ENCODE measurements around the gene EPHB1.

The EPHB1 gene

DNA sequence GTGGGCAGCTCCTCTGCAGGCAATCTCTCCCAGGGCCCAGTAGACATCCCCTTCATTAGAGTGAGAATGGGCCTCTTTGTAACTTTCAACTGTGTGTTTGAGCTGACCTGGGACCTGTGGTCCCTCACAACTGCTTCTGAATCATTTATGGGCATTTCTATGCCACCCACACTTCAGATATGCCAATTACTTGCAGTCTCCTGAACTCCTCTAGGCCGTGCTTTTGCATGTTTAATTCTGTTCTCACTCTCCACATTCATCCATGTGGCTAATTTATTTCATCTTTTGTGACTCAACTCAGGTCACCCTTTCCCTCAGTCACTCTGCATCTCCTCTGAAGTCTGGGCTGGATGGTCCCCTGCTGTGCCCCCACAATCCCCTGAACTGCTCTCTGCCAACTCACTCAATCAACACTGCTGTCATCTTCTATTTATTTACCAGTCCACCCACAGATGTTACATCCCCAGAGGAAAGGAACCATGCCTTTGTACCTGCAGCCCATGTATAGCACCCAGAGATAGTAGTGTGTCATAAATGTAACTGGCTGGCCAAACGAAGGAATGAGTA lies 364.7 kb downstream of the EPHB1 start:
- Mint-ChIP-seq H3K27ac (no peak overlapping the region), H3K9me3 (peaks cover 6% of the 10 kb centered on the region), H3K36me3 (ENCODE audit: low read depth) (no peaks in the 10 kb centered on the region), H3K27me3 (peaks cover 5% of the 10 kb centered on the region), H3K4me1 (ENCODE audit: low read depth) (no peaks in the 10 kb centered on the region), H3K4me3 (no peak overlapping the region)

DNA sequence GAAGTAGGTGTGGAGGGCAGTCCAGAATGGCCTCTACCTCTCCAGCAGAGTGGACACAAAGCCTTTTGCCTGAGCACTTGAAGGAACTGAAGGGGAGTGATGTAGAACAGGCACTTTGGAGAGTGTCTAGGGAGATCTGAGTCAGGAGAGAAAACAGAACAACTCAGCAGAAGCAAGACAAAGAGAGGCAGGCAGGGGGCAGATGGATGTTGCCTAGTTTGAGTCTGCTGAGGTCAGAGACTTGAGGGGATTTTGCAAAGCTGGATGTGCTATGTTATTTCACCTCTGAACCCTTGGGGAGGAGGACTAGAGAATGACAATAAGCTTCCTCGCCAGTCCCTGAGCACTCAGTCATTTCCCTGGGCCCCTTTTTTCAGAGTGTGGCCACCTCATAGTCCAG lies 366.4 kb downstream of the EPHB1 start:
- Mint-ChIP-seq H3K4me1 (ENCODE audit: low read depth) (no peaks in the 10 kb centered on the region), H3K36me3 (ENCODE audit: low read depth) (no peaks in the 10 kb centered on the region), H3K27ac (no peak overlapping the region), H3K4me3 (no peak overlapping the region), H3K9me3 (no peaks in the 10 kb centered on the region), H3K27me3 (no peaks in the 10 kb centered on the region)

DNA sequence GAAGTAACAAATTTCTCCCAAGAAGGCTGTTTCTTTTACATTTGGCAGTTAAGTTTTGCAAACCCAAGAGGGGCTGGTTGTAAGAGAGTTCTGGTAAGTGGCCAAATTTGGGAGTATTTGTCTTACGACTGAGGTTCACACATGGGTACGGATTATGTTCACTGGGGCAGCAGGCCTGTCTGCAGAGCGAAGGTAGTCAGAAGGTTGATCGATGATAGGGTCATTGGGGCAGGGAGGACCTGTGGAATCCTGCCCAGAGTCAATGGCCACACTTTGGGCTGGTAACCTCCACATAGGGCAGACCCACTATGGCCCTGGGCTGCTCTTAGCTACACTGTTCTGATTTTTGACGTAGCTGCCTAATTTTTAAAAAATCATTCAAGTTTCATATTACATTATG lies 368.6 kb downstream of the EPHB1 start:
- H3K9me3 Mint-ChIP-seq = no peaks in the 10 kb centered on the region
- H3K36me3 Mint-ChIP-seq (ENCODE audit: low read depth) = no peaks in the 10 kb centered on the region
- H3K27ac Mint-ChIP-seq = no peak overlapping the region
- H3K4me1 Mint-ChIP-seq (ENCODE audit: low read depth) = no peaks in the 10 kb centered on the region
- H3K27me3 Mint-ChIP-seq = no peaks in the 10 kb centered on the region
- no peak overlapping the region for H3K4me3 Mint-ChIP-seq

DNA sequence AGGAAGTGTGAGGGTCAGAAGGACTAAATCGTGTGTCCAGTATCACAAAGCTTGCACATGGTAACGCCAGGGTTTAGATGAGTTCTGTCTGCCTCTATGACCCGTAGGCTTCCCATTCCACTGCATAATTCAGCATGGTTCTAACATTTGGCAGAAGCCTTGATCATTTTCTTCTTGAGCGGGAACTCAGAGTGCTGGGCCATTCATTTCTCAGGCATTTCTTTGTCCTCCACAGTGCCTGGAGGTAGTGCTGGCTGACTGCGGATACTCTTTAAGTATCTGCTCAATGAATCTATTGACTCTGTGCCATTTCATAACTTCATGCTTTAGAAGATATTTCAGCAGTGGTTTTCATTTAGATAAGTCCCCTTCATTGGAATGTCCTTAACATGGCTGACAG lies 370.2 kb downstream of the EPHB1 start:
- Mint-ChIP-seq H3K4me1 (ENCODE audit: low read depth) (no peaks in the 10 kb centered on the region), H3K27me3 (no peaks in the 10 kb centered on the region), H3K4me3 (no peak overlapping the region), H3K9me3 (no peaks in the 10 kb centered on the region), H3K36me3 (ENCODE audit: low read depth) (no peaks in the 10 kb centered on the region), H3K27ac (no peak overlapping the region)

DNA sequence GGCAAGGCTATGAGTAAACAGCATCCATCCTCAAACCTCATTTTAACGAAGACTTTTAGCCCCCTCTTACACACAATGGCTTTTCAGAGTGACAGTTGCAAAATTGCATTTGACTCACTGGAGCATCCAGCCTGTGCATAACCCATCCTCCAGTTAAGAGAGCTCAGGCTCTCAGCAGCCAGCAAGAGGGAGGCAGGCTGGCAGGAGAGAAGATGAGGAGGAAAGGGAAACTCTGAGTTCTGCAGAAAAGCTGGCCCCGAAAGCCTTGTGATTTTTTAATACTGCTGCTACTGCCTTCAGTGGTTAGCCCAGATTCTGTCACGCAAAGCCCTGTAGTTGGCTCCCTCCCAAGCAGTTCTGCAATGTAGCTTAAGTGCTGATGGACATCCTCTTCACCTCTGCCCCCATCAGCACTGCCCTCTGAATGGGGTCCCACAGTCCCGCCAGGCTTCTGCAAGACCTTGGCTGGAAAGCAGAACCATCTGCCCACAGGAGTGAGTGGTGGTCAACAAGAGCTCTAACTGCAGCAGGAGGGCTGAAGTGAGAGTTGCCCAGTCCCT lies 371.3 kb downstream of the EPHB1 start:
- H3K4me3 Mint-ChIP-seq = no peak overlapping the region
- no peak overlapping the region for H3K27ac Mint-ChIP-seq
- no peaks in the 10 kb centered on the region for H3K36me3 Mint-ChIP-seq (ENCODE audit: low read depth)
- no peaks in the 10 kb centered on the region for H3K27me3 Mint-ChIP-seq
- no peaks in the 10 kb centered on the region for H3K9me3 Mint-ChIP-seq
- H3K4me1 Mint-ChIP-seq (ENCODE audit: low read depth) = no peaks in the 10 kb centered on the region

DNA sequence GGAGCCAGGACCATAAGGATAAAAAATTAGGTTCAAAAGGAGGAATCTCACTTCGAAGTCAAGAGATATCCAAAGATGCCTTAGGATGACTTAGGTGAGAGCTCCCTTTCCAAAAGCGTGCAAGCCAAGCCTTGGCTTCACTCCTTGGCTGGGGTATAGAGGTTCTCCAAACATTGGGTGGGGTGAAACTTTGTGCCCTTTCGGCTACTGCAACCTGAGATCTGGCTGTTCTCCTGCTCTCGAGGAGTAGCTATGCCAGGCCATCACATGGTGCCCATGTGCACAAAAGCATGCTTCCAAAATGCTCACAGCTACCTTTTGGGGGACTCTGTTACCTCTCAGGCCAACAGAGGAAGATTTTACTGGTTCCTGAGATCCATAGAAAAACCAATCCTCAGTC lies 373.8 kb downstream of the EPHB1 start:
- Mint-ChIP-seq H3K27ac (no peak overlapping the region), H3K4me1 (ENCODE audit: low read depth) (no peaks in the 10 kb centered on the region), H3K9me3 (no peaks in the 10 kb centered on the region), H3K27me3 (no peaks in the 10 kb centered on the region), H3K36me3 (ENCODE audit: low read depth) (no peaks in the 10 kb centered on the region), H3K4me3 (no peak overlapping the region)

DNA sequence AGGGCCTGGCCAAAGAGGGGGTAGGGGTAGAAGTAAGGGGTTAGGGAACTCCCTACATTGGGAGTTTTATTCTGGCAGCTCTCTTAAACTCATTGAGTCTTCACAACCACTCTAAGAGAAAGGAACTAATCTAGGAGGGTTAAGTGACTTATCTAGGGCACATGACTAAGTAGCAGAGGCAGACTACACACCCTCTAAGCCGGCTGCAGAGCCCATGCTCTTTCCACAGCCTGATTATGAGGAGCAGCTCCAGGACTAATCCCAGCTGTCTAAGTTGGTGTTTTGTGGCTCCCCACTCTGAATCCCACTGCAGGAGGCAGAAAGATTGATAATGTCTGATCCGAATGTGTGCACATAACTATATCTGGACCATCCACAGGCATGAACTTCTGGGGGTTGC lies 374.6 kb downstream of the EPHB1 start:
- H3K27ac Mint-ChIP-seq = no peak overlapping the region
- H3K4me3 Mint-ChIP-seq = no peak overlapping the region

DNA sequence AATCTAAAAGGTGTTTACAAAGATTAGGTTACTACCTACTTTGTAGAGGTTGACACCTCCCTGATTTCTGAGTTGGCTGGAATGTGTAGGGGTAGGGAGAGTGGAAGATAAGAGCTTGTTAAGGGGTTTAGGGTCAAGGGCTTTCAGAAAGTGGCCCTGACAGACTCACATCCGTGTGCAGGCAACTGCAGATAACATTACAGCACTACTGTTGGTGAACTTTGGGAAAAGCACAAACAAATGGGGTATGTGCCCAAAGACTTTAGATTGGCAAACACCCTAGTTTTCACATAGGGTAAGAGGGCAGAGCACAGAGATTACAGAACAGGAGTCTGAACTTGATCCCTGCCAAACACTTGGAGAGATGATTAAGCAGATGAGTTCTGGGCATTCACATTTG lies 375.7 kb downstream of the EPHB1 start:
- H3K27me3 Mint-ChIP-seq = no peaks in the 10 kb centered on the region
- no peak overlapping the region for H3K27ac Mint-ChIP-seq
- H3K36me3 Mint-ChIP-seq (ENCODE audit: low read depth) = no peaks in the 10 kb centered on the region
- no peaks in the 10 kb centered on the region for H3K4me1 Mint-ChIP-seq (ENCODE audit: low read depth)
- H3K9me3 Mint-ChIP-seq = no peaks in the 10 kb centered on the region
- H3K4me3 Mint-ChIP-seq = no peak overlapping the region

More for the DNA sequence above, 374.6 kb downstream of the EPHB1 start:
- no peaks in the 10 kb centered on the region for H3K27me3 Mint-ChIP-seq
- no peaks in the 10 kb centered on the region for H3K4me1 Mint-ChIP-seq (ENCODE audit: low read depth)
- H3K9me3 Mint-ChIP-seq = no peaks in the 10 kb centered on the region
- no peaks in the 10 kb centered on the region for H3K36me3 Mint-ChIP-seq (ENCODE audit: low read depth)

DNA sequence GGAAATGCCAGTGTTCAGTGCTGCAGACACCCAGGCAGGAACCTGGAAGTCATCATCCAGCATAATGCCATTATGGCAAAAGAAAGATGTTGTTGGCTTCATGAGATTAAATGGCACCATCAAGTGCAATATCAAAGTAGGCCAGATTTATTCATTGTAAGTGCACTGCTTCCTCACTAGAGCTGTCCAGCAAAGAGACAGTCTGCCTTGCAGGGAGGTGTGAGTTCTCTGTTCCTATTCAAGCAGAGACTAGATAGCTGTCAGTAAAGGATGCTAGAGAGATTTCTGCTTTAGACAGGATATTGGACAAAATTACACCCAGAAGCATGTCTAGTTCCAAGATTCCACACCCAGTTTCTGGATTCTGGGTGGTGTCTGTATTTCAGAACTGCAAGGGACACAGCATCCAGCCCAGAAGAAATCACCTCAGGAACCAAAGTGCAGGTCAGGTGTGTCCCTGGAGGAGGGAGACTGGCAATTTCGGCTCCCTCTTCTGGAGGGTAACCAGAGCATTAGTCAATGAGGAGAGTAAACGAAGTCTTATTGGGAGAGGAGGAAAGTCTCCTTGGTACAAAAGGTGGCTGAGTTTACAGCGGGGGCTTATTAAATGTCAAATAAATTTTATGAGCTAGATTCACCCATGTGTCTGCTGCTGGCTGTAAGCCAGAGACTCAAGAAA lies 377.3 kb downstream of the EPHB1 start:
- Mint-ChIP-seq H3K27me3 (no peaks in the 10 kb centered on the region), H3K36me3 (ENCODE audit: low read depth) (no peaks in the 10 kb centered on the region), H3K4me3 (no peak overlapping the region), H3K9me3 (peaks cover 3% of the 10 kb centered on the region), H3K4me1 (ENCODE audit: low read depth) (no peaks in the 10 kb centered on the region), H3K27ac (no peak overlapping the region)

DNA sequence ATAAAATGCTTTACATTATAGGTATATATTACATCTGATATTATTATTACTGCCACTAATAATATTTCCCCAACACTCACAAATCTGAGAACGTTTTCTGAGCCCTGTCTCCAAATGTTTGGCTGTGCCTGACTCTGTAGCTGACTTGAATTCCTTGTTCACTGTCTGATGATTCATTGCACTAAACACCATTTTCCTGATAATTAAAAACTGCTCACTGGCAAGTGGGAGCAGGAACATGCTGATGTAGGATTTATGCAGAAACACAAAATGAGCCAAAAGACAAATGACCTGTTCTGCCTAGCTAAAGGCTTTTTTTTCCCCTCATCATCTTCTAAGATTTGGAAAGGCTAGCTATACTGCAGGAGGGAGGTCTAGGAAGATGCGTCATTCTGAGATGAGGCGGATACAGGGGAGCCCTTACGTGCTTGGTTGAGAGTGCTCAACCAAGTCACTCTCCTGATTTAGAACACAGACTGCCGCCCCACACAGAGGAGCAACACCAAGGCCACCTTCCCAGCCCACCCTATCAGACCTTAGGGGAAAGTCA lies 380.7 kb downstream of the EPHB1 start:
- Mint-ChIP-seq H3K36me3 (ENCODE audit: low read depth) (no peaks in the 10 kb centered on the region), H3K4me3 (no peak overlapping the region), H3K27me3 (peaks cover 4% of the 10 kb centered on the region), H3K27ac (no peak overlapping the region), H3K4me1 (ENCODE audit: low read depth) (no peaks in the 10 kb centered on the region), H3K9me3 (peaks cover 3% of the 10 kb centered on the region)

DNA sequence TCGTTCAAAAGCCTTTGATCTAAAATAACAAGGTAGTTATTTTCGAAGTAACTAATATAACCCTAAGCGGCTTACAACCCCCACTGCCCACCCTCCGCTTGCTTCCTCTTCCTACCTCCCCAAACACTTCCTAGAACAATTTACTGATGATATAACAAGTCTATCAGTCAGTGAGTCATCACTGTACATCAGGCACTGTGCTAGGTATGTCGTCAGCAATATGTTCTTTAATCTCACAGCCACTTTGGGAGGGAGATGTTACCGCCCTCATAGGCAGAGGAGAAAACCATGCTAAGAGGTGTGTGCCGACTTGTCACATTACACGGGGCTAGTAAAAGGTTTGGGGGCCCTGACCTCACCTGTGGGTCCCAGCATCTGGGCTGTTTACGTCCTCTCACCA lies 381.8 kb downstream of the EPHB1 start:
- Mint-ChIP-seq H3K9me3 (peaks cover 3% of the 10 kb centered on the region), H3K27me3 (peaks cover 4% of the 10 kb centered on the region), H3K27ac (no peak overlapping the region), H3K4me1 (ENCODE audit: low read depth) (no peaks in the 10 kb centered on the region), H3K36me3 (ENCODE audit: low read depth) (no peaks in the 10 kb centered on the region), H3K4me3 (no peak overlapping the region)

DNA sequence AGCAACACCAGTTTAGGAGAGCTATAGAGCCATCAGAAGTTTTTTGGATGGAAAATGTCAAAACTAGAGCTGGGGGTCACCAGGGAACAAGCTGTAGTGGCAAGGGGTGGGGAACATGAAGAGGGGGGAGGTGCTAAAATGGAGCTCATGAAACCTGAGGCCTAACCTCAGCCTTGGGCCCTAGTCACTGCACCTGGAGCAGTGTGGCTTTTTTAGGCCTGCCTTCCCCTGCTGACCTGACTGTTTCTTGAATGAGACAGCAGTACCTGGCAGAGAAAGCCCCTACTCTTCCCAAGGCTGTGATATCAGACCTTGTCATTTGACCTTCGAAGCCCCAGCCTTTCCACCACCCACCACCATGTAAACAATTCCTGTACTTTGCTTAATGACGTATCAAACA lies 383.5 kb downstream of the EPHB1 start:
- Mint-ChIP-seq H3K36me3 (ENCODE audit: low read depth) (no peaks in the 10 kb centered on the region), H3K4me3 (no peak overlapping the region), H3K4me1 (ENCODE audit: low read depth) (no peaks in the 10 kb centered on the region), H3K27me3 (peaks cover 4% of the 10 kb centered on the region), H3K9me3 (peaks cover 3% of the 10 kb centered on the region), H3K27ac (no peak overlapping the region)

DNA sequence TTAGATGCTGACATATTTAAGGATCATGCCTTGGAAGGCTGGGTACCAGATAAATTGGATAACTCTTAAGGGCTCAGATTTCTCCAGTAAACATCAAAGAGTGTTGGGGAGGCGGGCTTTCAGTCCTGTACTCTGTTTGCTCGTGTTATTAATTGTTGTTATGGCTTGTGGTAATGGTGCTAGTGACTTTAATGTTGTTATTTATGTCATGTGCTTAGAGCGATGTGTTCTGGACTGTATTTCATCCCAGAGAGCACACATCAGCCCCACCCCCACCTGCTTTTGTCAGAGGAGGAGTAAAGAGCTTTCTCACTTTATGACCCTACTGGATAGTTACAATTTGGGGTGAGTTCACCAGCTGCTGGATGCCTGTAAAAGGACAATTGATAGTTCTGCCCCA lies 386.3 kb downstream of the EPHB1 start:
- H3K4me1 Mint-ChIP-seq (ENCODE audit: low read depth) = no peaks in the 10 kb centered on the region
- no peak overlapping the region for H3K4me3 Mint-ChIP-seq
- H3K36me3 Mint-ChIP-seq (ENCODE audit: low read depth) = no peaks in the 10 kb centered on the region
- peaks cover 4% of the 10 kb centered on the region for H3K27me3 Mint-ChIP-seq
- peaks cover 3% of the 10 kb centered on the region for H3K9me3 Mint-ChIP-seq
- no peak overlapping the region for H3K27ac Mint-ChIP-seq

DNA sequence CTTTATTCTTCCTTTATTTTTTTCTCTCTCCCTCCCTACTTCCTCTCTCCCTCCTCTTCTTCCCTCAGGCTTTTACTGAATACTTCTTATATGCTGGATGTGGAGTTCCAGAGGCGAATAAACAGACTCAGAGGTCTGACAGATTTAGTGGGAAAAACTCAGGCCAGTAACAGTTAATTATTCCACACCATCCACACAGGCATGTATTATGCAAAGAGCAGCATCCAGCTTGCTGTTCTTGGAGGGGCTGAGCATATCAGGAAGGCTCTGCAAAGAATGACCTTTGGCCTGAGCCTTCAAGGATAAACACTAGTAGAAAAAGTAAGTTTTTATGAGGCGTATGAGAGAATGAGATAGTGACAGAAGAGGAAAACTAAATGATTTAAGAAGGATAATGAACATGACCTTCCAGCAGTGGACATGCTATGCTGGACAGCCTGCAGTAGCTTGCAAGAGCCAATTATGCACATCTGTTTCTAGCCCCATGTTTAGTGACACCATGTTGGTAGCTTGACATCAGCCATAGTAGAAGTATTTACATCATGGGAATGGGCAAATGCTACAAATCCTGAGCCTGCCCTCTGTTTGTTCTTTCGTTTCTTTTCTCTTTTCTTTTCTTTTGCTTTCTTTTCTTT lies 387.4 kb downstream of the EPHB1 start:
- Mint-ChIP-seq H3K27ac (no peak overlapping the region), H3K4me1 (ENCODE audit: low read depth) (no peaks in the 10 kb centered on the region), H3K4me3 (no peak overlapping the region), H3K27me3 (peaks cover 4% of the 10 kb centered on the region), H3K9me3 (no peaks in the 10 kb centered on the region), H3K36me3 (ENCODE audit: low read depth) (no peaks in the 10 kb centered on the region)

DNA sequence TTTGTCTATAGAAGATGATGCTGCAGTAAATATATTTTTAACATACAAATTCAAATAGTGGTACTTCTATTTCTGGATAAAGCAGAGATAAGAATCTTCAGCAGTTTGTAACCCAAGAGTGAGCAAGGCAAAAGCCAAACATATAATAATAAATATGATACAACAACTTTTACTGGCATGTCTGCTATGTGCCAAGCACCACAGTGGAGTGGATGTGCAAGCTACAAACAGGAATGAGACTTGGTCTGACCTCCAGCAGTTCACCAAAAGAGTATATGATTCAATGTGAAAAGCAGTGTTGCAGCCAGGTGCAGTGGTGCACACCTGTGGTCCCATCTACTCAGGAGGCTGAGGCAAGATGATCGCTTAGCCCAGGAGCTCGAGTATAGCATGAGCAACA lies 395.6 kb downstream of the EPHB1 start:
- Mint-ChIP-seq H3K4me3 (no peak overlapping the region), H3K27me3 (no peaks in the 10 kb centered on the region), H3K4me1 (ENCODE audit: low read depth) (no peaks in the 10 kb centered on the region), H3K36me3 (ENCODE audit: low read depth) (no peaks in the 10 kb centered on the region), H3K27ac (no peak overlapping the region), H3K9me3 (no peaks in the 10 kb centered on the region)
